Renal pelvis (tissue), 4 donors: ENCODE results near the gene SLC9A3. TPM values are rescaled to one million over a fixed set of nuclear protein-coding genes. Genes with fewer than 3 reads are reported as not detected.
"Not testable (repeated sequence)": the region's sequence is repeated elsewhere in the genome, so short reads cannot be mapped to it uniquely, and the experiment has no call there.

ENCODE experiments used
- DNase-seq: peaks from one replicate; pipeline ENCODE4 v3.0.0-alpha.2; 2013
- polyA plus RNA-seq, 3 donors: library from polyadenylated mRNA; unstranded; fragments of 120-200 nt; gene quantifications; one replicate each; pipeline ENCODE4 v1.2.1, GENCODE V29; 2013; ENCODE audit not compliant: insufficient read length in 3 of 3

Gene SLC9A3
- polyA plus RNA-seq, 3 donors: 46.4 to 69.6 (median 58.0) TPM

DNA sequence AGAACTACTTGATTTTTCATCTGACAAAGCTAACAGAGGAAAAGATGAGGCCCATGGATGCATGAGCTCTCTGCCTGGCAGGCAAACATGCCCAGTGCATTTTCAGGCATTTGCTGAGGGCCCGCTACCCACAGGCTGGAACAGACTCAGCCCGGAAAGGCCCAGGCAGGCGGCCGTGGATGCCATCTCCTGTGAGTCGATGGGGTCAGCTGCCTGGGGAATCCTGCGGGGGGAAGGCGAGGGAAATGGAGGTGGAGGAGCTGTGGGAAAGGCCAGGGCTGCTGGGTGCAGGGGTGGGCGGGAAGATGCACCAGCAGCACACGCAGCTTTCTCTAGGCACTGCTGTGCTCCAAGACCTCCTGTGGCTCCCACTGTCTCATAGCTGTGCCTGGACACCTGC lies 13.7 kb downstream of the SLC9A3 start:
- no peak for DNase-seq

DNA sequence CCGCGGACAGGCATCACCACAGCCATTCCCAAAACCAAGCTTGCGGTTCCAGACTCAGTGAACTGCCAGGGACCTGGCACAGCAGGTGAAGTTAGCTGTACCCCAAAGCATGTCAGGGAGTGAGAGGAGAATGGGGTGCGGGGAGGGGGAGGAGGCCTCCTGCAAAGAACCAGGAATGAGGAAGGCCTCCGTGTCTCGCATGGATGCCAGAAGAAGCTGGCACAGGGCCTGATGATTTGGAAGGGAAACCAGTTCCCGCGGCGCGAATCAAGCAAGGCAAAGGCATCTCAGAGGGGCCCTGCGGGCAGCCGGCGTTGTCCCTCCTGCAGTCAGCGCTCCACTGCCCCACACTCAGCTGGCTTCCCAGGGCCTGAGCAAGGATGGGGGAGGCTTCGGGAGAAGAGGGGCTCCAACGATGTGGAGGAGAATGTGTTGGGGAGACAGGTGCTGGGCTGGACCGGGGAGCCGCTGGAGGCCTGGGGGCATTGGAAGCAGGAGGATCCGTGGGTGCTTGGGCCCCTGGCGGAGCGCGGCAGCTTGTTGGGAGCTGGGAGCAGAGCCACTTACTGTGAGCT lies 14.6 kb downstream of the SLC9A3 start:
- DNase-seq: no peak

DNA sequence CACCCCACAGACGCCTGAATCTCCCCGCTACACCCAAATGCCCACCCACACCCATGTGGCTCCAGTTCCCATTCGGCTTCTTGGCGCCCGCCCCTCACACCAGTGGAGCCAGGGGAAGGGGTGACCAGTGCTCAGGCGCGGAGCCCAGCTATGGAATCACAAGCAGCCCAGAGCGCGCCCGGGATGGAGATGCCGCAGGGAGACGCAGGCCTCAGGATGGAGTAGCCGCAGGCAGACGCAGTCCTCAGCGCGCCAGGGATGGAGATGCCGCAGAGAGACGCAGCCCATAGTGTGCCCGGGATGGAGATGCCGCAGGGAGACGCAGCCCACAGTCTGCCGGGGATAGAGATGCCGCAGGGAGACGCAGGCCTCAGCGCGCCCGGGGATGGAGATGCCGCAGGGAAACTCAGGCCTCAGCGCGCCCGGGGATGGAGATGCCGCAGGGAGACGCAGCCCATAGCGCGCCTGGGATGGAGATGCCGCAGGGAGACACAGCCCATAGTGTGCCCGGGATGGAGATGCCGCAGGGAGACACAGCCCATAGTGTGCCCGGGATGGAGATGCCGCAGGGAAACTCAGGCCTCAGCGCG lies 16.2 kb downstream of the SLC9A3 start:
- not testable (repeated sequence) for DNase-seq

DNA sequence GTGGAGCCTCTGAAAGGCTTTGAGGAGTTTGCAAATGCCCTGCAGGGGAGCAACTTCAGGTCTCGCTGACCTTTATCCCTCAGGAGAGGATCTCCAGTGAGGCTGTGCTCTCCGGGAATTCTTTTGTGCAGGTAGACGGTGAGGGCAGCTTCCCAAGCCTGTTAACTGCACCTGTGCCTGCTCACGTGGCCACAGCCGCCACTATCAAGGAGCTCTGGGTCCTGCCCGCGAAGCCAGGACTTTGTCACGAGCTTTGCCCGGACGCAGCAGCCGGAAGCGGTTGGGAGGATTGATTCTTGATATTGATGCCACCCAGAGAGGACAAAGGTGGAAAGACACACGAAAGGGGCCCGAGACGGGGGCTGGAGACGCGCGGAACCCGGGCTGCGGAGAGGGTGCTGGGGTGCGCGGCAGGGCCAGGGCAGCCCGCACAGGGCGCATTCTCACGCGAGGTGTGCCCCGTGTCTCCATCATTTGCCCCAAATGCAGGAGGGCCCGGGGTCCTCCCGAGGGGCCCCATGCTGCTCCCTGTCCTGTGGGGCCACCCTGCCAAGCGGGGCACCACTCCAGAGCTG lies 18.2 kb downstream of the SLC9A3 start:
- DNase-seq: no peak

DNA sequence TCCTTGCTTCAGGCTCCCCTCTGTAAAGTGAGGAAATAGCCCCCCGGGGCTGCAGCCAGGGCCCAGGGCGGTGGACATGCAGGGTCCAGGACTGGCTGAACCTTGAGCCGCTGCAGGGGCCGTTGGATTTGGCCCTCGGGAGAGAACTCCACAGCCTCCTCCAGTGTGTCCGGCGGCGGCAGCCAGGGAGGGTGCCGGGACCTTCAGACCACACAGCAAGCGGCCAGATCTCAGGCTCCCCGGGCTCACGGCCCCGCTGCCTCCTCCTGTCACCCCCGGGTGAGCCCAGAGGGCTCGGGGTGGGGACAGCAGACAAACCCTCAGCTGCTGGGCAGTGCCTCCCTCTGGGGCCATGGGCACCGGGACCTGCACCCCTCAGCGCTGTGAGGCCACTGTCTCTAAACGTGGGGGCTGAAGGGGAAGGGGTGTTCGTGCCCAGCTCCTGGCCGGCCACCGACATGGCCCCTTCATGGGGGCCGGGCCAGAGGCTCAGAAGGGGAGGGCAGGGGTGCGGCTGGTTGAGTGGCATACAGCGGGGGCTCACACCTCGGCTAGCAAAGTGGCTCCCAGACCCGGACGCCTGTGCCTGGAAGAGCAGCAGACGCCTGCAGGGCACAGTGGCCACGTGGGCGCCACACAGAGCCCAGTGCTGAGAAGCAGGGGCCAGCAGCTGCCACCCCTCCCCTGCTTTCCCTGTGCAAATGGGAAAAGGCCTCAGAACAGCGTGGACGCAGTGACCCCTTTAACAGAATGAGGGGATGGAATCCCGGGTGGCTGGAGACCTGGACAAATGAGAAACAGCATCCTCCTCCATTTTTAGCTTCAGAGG lies 19.7 kb downstream of the SLC9A3 start:
- no peak for DNase-seq

DNA sequence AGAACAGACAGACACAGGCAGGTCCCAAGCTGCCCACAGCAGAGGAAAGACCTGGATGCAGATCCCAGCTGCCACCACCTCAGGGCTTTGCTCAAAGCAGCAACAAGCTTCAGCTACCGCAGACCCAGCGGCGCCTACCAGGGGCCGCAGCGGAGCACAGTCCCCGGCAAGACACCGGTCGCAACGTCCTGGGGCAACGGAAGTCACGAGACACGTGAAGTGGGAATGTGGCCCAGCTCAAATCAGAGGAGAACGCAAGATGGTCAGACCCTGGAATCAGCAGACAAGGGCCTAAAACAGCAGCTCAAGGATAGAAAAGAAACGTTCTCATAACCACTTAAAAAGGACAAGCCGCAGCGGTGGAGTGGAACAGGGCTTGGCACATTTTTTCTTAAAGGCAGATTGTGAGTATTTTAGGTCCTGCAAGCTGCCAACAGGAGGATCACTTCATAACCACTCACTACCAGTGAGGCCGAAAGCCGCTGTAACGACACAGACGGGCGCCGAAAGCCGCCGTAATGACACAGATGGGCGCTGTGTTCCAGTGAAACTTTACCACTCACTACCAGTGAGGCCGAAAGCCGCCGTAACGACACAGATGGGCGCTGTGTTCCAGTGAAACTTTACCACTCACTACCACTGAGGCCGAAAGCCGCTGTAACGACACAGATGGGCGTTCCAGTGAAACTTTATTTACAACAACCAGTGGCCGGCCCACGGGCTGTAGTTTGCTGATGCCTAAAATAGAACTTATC lies 21.7 kb downstream of the SLC9A3 start:
- DNase-seq: no peak

DNA sequence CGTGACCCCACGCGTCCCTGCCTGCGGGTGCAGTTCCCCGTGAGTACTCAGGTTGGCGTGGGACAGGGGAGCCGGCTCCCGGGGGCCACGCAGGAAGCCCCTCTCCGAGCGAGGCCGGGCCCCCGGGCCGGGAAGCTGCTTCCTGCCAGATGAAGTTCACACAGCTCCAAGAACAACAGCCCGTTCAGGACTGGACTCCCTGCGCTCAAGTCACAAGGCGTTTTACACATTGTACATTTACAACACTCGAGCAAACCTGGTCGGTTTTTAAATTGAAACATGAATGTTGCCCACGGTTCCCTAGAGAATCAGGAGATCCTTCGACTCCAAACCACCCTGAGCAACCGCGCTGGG lies 22.4 kb downstream of the SLC9A3 start:
- DNase-seq: no peak

DNA sequence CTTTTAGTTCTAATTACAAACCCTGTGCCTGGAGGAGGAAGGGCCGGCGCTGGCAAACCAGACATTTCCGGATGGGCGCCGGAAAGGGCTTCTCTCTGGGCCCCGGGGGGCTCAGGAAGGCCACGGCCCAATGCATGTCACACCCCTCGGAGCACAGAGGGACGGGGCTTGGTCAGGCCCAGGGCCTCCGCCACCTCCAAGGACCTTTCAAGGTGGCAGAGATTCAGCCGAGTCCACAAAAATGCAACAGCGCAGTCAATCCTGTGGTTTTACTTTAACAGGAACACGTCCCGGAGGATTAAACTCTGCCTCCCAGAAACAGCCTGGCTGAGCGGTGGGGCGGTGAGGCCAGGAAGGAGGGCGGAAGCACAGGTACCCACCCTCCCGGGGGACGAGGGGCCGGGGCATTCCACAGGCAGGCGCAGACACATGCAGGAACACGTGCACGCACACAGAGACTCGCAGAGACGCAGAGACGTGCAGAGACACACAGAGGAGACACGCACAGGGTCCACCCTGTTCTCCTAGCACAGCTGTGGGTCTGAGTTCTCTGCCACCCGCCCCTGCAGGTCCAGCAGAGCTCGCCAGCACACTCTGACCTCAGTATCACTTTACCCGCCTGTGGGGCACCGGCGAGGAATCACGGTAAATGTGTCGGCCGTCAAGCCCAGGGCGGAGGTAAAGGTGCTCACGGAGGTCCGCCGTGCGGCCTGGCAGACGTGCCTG lies 23.0 kb downstream of the SLC9A3 start:
- no peak for DNase-seq

DNA sequence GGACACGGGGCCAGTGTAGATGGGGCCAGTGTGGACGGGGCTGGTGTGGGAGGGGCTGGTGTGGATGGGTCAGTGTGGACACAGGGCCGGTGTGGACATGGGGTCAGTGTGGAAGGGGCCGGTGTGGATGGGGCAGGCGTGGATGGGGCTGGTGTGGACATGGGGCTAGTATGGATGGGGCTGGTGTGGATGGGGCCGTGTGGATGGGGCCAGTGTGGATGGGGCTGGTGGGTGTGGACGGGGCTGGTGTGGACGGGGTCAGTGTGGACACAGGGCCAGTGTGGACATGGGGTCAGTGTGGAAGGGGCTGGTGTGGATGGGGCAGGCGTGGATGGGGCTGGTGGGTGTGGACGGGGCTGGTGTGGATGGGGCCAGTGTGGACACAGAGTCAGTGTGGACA lies 23.8 kb downstream of the SLC9A3 start:
- DNase-seq: no peak

DNA sequence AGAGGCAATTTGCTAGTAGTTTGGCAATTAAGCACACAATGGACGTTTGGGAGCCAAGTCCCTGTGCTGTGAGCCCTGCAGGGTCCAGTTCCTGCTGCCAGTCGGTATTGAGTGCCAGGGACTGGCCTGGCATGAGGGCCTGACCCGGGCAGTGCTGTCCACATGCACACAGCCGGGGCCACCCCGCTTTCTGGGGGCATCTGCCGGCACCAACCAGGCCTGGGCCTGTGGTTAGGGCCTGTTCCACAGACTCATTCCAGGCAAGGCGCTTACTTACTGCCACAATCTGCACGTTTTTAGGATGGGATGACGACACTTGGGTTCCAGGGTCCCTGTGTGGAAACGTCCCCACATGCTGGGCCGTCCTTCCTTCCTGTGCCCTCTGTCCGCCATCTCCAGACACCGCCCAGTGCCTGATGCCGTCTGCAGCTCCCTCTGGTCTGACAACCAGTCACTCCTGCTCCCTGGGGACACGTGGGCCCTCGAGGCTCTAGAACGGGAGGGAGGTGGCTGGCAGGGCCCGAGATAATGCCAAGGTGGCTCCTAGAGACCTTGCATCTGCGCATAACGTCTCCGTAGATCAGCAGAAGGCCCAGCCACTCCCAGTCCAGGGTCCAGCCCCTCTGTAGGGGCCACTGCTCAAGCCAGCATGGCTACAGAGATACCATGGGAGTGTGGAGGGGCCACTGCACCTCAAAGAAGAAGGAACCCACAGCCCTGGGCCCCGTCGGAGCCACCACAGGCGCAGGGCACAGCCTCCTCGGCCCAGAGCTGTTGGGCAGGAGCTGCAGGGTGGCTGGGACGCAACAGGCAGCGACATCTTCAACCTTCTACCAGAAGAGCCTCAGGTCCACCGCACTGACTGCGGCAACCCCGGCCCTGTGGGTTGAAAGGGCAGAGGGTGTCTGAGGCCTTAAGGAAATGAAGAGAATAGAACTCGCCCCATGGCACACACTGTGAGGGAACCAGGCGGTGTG lies 24.7 kb downstream of the SLC9A3 start:
- no peak for DNase-seq

DNA sequence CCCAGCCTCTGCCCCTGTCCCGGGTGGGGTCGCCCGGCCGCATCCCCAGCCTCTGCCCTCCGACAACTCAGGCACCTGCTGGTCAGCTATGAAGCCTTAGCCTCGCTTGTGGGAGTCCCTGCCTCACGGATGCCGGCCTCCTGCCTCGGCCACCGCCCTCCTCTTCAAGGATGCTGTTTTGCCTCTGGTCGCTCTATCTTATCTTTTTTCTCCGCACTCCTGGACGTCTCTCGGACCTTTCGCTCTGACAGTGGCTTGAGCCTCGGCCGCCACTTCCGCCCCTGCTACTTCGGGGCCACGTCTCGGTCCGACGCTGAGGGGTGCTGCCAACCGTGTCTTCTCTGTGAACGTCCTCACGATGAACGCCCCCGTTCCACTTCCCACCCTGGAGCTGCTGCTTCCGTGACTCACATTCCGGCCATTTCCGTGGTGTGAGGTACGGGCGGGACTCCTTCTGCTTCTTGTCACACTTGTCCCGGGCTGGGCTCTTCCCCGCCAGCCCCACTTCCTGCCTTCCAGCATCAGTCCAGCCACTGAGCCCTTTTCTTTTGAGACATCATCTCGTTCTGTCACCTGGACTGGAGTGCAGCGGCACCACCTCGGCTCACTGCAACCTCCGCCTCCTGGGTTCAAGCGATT lies 26.3 kb downstream of the SLC9A3 start:
- DNase-seq: no peak

DNA sequence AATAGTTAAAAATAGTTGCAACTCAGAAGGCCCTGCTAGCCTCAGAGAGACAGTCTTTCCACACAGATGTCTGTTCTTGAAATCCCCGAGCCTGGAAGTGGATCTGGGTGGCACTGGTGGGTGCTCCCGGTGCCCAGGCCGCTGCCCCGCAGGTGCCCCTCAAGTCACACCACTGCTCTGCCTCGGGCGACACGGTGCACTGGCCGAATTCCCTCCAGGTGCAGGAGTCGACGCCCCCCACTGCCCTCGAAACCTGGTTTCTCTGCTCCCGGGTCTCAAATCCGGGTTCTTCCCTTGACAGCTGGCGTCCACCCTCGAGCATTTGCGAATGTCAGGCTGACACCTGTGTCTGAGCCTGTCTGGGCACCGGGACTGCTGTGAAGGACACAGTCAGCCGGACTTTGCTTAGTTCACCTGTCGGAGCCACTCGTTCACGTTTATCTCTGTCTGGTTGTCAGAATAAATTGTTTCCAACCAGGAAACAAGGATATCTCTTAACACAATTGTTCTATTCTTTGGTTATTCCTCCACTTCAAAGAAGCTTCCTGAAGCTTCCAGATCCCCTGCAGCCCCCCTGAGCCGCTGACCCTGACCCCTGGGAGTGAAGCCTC lies 27.1 kb downstream of the SLC9A3 start:
- DNase-seq: no peak

DNA sequence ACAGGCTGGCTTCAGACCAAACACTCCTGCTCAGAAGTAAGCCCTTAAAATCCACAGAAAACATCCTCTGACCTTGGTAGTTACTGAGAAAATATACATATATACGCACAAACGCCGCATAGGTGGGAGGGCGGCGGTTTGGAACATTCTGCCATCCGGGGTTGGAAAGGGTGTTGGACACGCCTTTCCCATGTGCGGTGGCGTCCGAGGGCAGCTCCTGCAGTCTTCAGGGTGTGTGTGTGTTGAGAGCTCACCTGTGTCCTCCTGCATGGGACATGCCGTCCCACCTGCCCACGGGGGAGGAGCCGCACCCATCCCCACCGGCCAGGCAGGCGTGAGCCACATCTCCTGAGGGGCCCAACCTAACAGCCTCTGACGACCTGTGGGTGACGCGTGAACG lies 28.2 kb downstream of the SLC9A3 start:
- no peak for DNase-seq

DNA sequence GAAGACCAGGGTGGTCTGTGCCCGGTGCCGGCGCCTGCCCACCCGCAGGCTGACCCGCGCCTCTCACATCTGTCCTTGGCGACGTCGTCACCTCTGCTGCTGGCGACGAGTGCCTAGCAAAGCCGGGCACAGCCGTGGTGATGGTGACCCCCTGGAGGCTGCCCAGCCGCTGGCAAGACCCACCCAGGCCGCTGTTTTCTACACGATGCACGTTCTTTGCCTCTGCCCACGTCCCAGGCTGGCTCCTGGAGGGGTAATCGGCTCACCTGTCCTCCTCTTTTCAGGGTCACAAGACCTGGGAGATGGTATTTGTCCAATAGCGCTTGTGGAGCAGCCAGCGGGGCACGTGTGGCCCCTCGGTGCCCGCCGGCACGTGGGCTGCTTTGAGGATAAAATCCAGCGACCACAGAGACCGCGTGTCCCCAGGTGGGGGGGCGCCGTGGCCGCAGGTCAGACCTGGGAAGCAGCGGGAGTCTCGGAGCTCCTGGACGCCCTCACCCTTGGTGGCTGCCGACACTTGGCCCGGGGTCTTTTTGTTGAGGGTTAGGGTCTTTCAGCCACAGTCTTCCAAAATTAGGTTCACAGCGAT lies 29.5 kb downstream of the SLC9A3 start:
- DNase-seq: no peak

DNA sequence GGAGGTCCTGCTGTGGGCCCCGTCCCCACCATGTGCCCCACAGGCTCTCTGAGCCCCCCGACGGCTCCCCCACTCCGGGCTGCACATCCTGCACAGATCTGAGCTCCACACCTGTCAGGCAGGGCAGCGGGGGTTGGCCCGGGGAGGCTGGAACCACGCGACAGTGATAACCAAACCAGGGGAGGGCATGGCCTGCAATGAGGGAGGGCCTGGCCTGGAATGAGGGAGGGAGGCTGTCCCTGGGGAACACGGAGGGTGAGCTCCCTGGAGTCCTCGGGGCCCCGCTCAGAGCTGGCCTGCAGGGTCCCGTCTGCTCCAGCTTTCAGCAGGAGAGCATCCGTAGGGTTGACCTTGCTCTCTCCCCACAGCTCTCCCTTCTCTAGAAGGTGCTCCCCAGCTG lies 30.5 kb downstream of the SLC9A3 start:
- DNase-seq: no peak

DNA sequence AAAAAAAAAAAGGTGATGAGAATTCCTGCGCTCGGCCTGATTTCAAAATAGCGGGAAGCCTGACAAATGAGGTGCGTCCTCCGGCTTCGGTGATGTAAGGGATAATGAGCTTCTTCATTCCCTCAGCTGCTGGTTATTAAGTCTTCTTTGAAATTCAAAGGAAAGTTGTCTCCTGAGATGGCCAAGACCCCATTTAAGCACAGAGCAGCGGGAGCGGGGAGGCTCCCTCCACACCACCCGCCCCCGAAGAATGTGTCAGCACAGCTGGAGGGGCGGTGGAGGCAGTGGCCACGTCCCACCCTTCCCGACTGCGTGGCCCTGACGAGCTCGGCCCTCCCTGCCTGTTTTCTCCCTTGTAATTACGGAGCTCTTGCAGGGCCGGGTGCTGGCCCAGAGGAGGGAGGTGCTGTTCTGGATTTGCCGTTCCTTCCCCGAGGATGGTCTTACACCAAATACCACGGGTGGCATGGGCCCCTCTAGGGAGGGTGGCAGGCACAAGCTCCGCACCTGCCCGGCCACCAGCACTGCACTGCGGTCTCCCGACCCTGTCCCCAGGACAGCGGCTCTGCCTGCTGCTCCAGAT lies 31.0 kb downstream of the SLC9A3 start:
- no peak for DNase-seq

DNA sequence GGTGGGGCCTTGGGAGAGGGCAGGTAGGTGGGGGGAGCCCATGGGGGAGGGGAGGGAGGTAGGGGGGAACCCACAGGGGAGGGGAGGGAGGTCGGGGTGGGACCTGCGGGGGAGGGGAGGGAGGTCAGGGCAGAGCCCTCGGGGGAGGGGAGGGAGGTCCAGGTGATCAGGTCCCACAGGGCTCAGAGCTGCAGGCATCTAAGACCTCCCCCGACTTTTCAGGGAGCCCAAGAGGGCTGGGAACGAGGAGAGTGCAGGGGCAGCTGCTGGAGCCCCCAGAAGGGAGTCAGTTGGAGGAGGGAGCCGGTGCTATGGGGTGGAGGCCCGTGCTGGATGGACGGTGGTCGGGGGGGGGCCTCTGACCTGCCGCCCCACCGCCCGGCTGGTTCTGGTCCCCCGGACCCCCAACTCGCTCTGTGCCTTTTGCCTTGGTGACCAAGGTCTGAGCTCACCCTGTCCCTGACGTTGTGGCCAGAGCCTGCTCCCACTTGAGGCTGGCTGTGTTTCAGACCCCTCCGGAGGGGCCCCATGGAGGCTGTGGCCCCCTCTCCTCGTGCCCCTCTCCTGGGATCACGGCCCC lies 31.8 kb downstream of the SLC9A3 start:
- no peak for DNase-seq

DNA sequence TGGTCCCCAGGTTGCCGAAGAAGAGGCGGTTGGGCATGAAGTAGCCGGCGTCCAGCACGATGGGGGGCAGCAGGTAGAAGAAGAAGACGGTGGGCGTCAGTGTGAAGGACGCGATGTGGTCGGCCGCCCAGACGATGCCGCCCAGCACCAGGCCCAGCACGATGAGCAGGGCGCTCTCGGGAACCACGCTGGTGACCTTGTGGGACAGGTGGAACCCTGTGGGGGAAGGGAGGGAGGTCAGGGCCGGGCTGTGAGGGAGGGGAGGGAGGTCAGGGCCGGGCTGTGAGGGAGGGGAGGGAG lies 32.4 kb downstream of the SLC9A3 start:
- no peak for DNase-seq
